Measurements from ENCODE around the gene IL11RA.

IL11RA gene

GRCh38 chr9:34663303-34663605 lies 11.3 kb downstream of the IL11RA start:
- no peaks in the 10 kb centered on the region for H3K27me3 ChIP-seq (ENCODE audit: control insufficient read depth, insufficient read depth, low read length)
- no peak overlapping the region for H3K4me3 ChIP-seq (ENCODE audit: low read length)
- peaks cover 9% of the 10 kb centered on the region for H3K4me1 ChIP-seq (ENCODE audit: control insufficient read depth, insufficient read depth, low read length)
- H3K36me3 ChIP-seq (ENCODE audit: control insufficient read depth, insufficient read depth, low read length) = no peaks in the 10 kb centered on the region
- H3K9ac ChIP-seq (ENCODE audit: low read length) = no peak overlapping the region
- no peaks in the 10 kb centered on the region for H3K9me3 ChIP-seq (ENCODE audit: control insufficient read depth, low read length)

GRCh38 chr9:34664281-34665066 lies 12.5 kb downstream of the IL11RA start:
- H3K4me1 ChIP-seq (ENCODE audit: control insufficient read depth, insufficient read depth, low read length) = peaks cover 9% of the 10 kb centered on the region
- no peaks in the 10 kb centered on the region for H3K27me3 ChIP-seq (ENCODE audit: control insufficient read depth, insufficient read depth, low read length)
- H3K9me3 ChIP-seq (ENCODE audit: control insufficient read depth, low read length) = no peaks in the 10 kb centered on the region
- H3K9ac ChIP-seq (ENCODE audit: low read length) = peak overlapping the region; percentile 1
- H3K4me3 ChIP-seq (ENCODE audit: low read length) = peak overlapping the region; percentile 18
- no peaks in the 10 kb centered on the region for H3K36me3 ChIP-seq (ENCODE audit: control insufficient read depth, insufficient read depth, low read length)

- Histone ChIP-seq H3K9me3 (ENCODE audit: control insufficient read depth, low read length) (no peaks in the 10 kb centered on the region), H3K4me1 (ENCODE audit: control insufficient read depth, insufficient read depth, low read length) (peaks cover 9% of the 10 kb centered on the region), H3K27me3 (ENCODE audit: control insufficient read depth, insufficient read depth, low read length) (no peaks in the 10 kb centered on the region), H3K4me3 (ENCODE audit: low read length) (no peak overlapping the region), H3K36me3 (ENCODE audit: control insufficient read depth, insufficient read depth, low read length) (no peaks in the 10 kb centered on the region), H3K9ac (ENCODE audit: low read length) (peak overlapping the region; percentile 1)
Measured at GRCh38 chr9:34665067-34665380, 13.0 kb downstream of the IL11RA start.

- H3K4me3 ChIP-seq (ENCODE audit: low read length) = peak overlapping the region; percentile 83
- no peaks in the 10 kb centered on the region for H3K27me3 ChIP-seq (ENCODE audit: control insufficient read depth, insufficient read depth, low read length)
- H3K9me3 ChIP-seq (ENCODE audit: control insufficient read depth, low read length) = no peaks in the 10 kb centered on the region
- peaks cover 9% of the 10 kb centered on the region for H3K4me1 ChIP-seq (ENCODE audit: control insufficient read depth, insufficient read depth, low read length)
- no peaks in the 10 kb centered on the region for H3K36me3 ChIP-seq (ENCODE audit: control insufficient read depth, insufficient read depth, low read length)
- H3K9ac ChIP-seq (ENCODE audit: low read length) = peak overlapping the region; percentile 80
Measured at GRCh38 chr9:34665381-34666250, 13.6 kb downstream of the IL11RA start.

GRCh38 chr9:34669809-34670562 lies 18.0 kb downstream of the IL11RA start:
- no peak overlapping the region for H3K9ac ChIP-seq (ENCODE audit: low read length)
- no peaks in the 10 kb centered on the region for H3K9me3 ChIP-seq (ENCODE audit: control insufficient read depth, low read length)
- peaks cover 4% of the 10 kb centered on the region for H3K4me1 ChIP-seq (ENCODE audit: control insufficient read depth, insufficient read depth, low read length)
- H3K36me3 ChIP-seq (ENCODE audit: control insufficient read depth, insufficient read depth, low read length) = no peaks in the 10 kb centered on the region
- H3K4me3 ChIP-seq (ENCODE audit: low read length) = no peak overlapping the region
- no peaks in the 10 kb centered on the region for H3K27me3 ChIP-seq (ENCODE audit: control insufficient read depth, insufficient read depth, low read length)

- Histone ChIP-seq H3K4me3 (ENCODE audit: low read length) (no peak overlapping the region), H3K9ac (ENCODE audit: low read length) (no peak overlapping the region), H3K27me3 (ENCODE audit: control insufficient read depth, insufficient read depth, low read length) (no peaks in the 10 kb centered on the region), H3K4me1 (ENCODE audit: control insufficient read depth, insufficient read depth, low read length) (peaks cover 4% of the 10 kb centered on the region), H3K36me3 (ENCODE audit: control insufficient read depth, insufficient read depth, low read length) (no peaks in the 10 kb centered on the region), H3K9me3 (ENCODE audit: control insufficient read depth, low read length) (no peaks in the 10 kb centered on the region)
Measured at GRCh38 chr9:34671307-34671706, 19.3 kb downstream of the IL11RA start.

GRCh38 chr9:34674440-34674839 lies 22.5 kb downstream of the IL11RA start:
- Histone ChIP-seq H3K27me3 (ENCODE audit: control insufficient read depth, insufficient read depth, low read length) (no peaks in the 10 kb centered on the region), H3K9ac (ENCODE audit: low read length) (no peak overlapping the region), H3K4me1 (ENCODE audit: control insufficient read depth, insufficient read depth, low read length) (peaks cover 4% of the 10 kb centered on the region), H3K36me3 (ENCODE audit: control insufficient read depth, insufficient read depth, low read length) (no peaks in the 10 kb centered on the region), H3K4me3 (ENCODE audit: low read length) (no peak overlapping the region), H3K9me3 (ENCODE audit: control insufficient read depth, low read length) (no peaks in the 10 kb centered on the region)

GRCh38 chr9:34675048-34675714 lies 23.2 kb downstream of the IL11RA start:
- no peaks in the 10 kb centered on the region for H3K27me3 ChIP-seq (ENCODE audit: control insufficient read depth, insufficient read depth, low read length)
- H3K4me3 ChIP-seq (ENCODE audit: low read length) = no peak overlapping the region
- peaks cover 4% of the 10 kb centered on the region for H3K4me1 ChIP-seq (ENCODE audit: control insufficient read depth, insufficient read depth, low read length)
- H3K36me3 ChIP-seq (ENCODE audit: control insufficient read depth, insufficient read depth, low read length) = no peaks in the 10 kb centered on the region
- no peak overlapping the region for H3K9ac ChIP-seq (ENCODE audit: low read length)
- no peaks in the 10 kb centered on the region for H3K9me3 ChIP-seq (ENCODE audit: control insufficient read depth, low read length)

- no peaks in the 10 kb centered on the region for H3K27me3 ChIP-seq (ENCODE audit: control insufficient read depth, insufficient read depth, low read length)
Measured at GRCh38 chr9:34675869-34676268, 23.9 kb downstream of the IL11RA start.

GRCh38 chr9:34684145-34684544 lies 32.2 kb downstream of the IL11RA start:
- Histone ChIP-seq H3K9me3 (ENCODE audit: control insufficient read depth, low read length) (no peaks in the 10 kb centered on the region), H3K9ac (ENCODE audit: low read length) (no peak overlapping the region), H3K4me3 (ENCODE audit: low read length) (no peak overlapping the region), H3K27me3 (ENCODE audit: control insufficient read depth, insufficient read depth, low read length) (no peaks in the 10 kb centered on the region), H3K4me1 (ENCODE audit: control insufficient read depth, insufficient read depth, low read length) (peaks cover 6% of the 10 kb centered on the region), H3K36me3 (ENCODE audit: control insufficient read depth, insufficient read depth, low read length) (no peaks in the 10 kb centered on the region)

More at GRCh38 chr9:34675869-34676268, 23.9 kb downstream of the IL11RA start:
- H3K36me3 ChIP-seq (ENCODE audit: control insufficient read depth, insufficient read depth, low read length) = no peaks in the 10 kb centered on the region
- H3K9ac ChIP-seq (ENCODE audit: low read length) = no peak overlapping the region
- peaks cover 4% of the 10 kb centered on the region for H3K4me1 ChIP-seq (ENCODE audit: control insufficient read depth, insufficient read depth, low read length)
- H3K4me3 ChIP-seq (ENCODE audit: low read length) = no peak overlapping the region
- H3K9me3 ChIP-seq (ENCODE audit: control insufficient read depth, low read length) = no peaks in the 10 kb centered on the region

GRCh38 chr9:34684816-34685215 lies 32.8 kb downstream of the IL11RA start:
- H3K27me3 ChIP-seq (ENCODE audit: control insufficient read depth, insufficient read depth, low read length) = no peaks in the 10 kb centered on the region
- peaks cover 8% of the 10 kb centered on the region for H3K4me1 ChIP-seq (ENCODE audit: control insufficient read depth, insufficient read depth, low read length)
- no peak overlapping the region for H3K9ac ChIP-seq (ENCODE audit: low read length)
- no peaks in the 10 kb centered on the region for H3K36me3 ChIP-seq (ENCODE audit: control insufficient read depth, insufficient read depth, low read length)
- no peak overlapping the region for H3K4me3 ChIP-seq (ENCODE audit: low read length)
- H3K9me3 ChIP-seq (ENCODE audit: control insufficient read depth, low read length) = no peaks in the 10 kb centered on the region

Measured in mucosa of stomach (tissue), 1 donor.